ENCODE results near the gene TMIGD1.
"Not testable (repeated sequence)": the region's sequence is repeated elsewhere in the genome, so short reads cannot be mapped to it uniquely, and the experiment has no call there.

TMIGD1 gene

GRCh38 chr17:30357476-30357875 lies 23.6 kb upstream of the TMIGD1 start:
- H3K27ac ChIP-seq (ENCODE audit: low read length): no peak overlapping the region
- H3K9me3 ChIP-seq (ENCODE audit: control insufficient read depth in 1 of 2, low read length in 2 of 2): no peaks in the 10 kb centered on the region
- no peak overlapping the region for H3K4me3 ChIP-seq (ENCODE audit: low read depth in 1 of 2, low read length in 2 of 2)
- no peaks in the 10 kb centered on the region for H3K4me1 ChIP-seq (ENCODE audit: control insufficient read depth in 1 of 2, insufficient read depth in 2 of 2, low read length in 2 of 2)
- H3K27me3 ChIP-seq (ENCODE audit: low read depth, low read length): no peaks in the 10 kb centered on the region
- H3K36me3 ChIP-seq (ENCODE audit: control insufficient read depth in 1 of 2, insufficient read depth in 2 of 2, low read length in 2 of 2): no peaks in the 10 kb centered on the region

GRCh38 chr17:30354701-30355100 lies 20.8 kb upstream of the TMIGD1 start:
- H3K4me1 ChIP-seq (ENCODE audit: control insufficient read depth in 1 of 2, insufficient read depth in 2 of 2, low read length in 2 of 2): no peaks in the 10 kb centered on the region
- no peaks in the 10 kb centered on the region for H3K9me3 ChIP-seq (ENCODE audit: control insufficient read depth in 1 of 2, low read length in 2 of 2)
- no peak overlapping the region for H3K4me3 ChIP-seq (ENCODE audit: low read depth in 1 of 2, low read length in 2 of 2)
- H3K36me3 ChIP-seq (ENCODE audit: control insufficient read depth in 1 of 2, insufficient read depth in 2 of 2, low read length in 2 of 2): no peaks in the 10 kb centered on the region
- H3K27ac ChIP-seq (ENCODE audit: low read length): no peak overlapping the region
- no peaks in the 10 kb centered on the region for H3K27me3 ChIP-seq (ENCODE audit: low read depth, low read length)

GRCh38 chr17:30352240-30352814 lies 18.5 kb upstream of the TMIGD1 start:
- Histone ChIP-seq H3K4me1 (ENCODE audit: control insufficient read depth in 1 of 2, insufficient read depth in 2 of 2, low read length in 2 of 2) (no peaks in the 10 kb centered on the region), H3K4me3 (ENCODE audit: low read depth in 1 of 2, low read length in 2 of 2) (no peak overlapping the region), H3K9me3 (ENCODE audit: control insufficient read depth in 1 of 2, low read length in 2 of 2) (no peaks in the 10 kb centered on the region), H3K27ac (ENCODE audit: low read length) (no peak overlapping the region), H3K27me3 (ENCODE audit: low read depth, low read length) (no peaks in the 10 kb centered on the region), H3K36me3 (ENCODE audit: control insufficient read depth in 1 of 2, insufficient read depth in 2 of 2, low read length in 2 of 2) (no peaks in the 10 kb centered on the region)

- no peak overlapping the region for H3K4me3 ChIP-seq (ENCODE audit: low read depth in 1 of 2, low read length in 2 of 2)
- H3K4me1 ChIP-seq (ENCODE audit: control insufficient read depth in 1 of 2, insufficient read depth in 2 of 2, low read length in 2 of 2): no peaks in the 10 kb centered on the region
- H3K27me3 ChIP-seq (ENCODE audit: low read depth, low read length): no peaks in the 10 kb centered on the region
- no peaks in the 10 kb centered on the region for H3K36me3 ChIP-seq (ENCODE audit: control insufficient read depth in 1 of 2, insufficient read depth in 2 of 2, low read length in 2 of 2)
- H3K27ac ChIP-seq (ENCODE audit: low read length): no peak overlapping the region
- no peaks in the 10 kb centered on the region for H3K9me3 ChIP-seq (ENCODE audit: control insufficient read depth in 1 of 2, low read length in 2 of 2)
Observed at GRCh38 chr17:30351735-30352134, 17.9 kb upstream of the TMIGD1 start.

GRCh38 chr17:30351263-30351662 lies 17.4 kb upstream of the TMIGD1 start:
- not testable (repeated sequence) for H3K9me3 ChIP-seq (ENCODE audit: control insufficient read depth in 1 of 2, low read length in 2 of 2); H3K4me3 ChIP-seq (ENCODE audit: low read depth in 1 of 2, low read length in 2 of 2); H3K4me1 ChIP-seq (ENCODE audit: control insufficient read depth in 1 of 2, insufficient read depth in 2 of 2, low read length in 2 of 2); H3K27ac ChIP-seq (ENCODE audit: low read length); H3K36me3 ChIP-seq (ENCODE audit: control insufficient read depth in 1 of 2, insufficient read depth in 2 of 2, low read length in 2 of 2); H3K27me3 ChIP-seq (ENCODE audit: low read depth, low read length)

GRCh38 chr17:30349252-30349651 lies 15.4 kb upstream of the TMIGD1 start:
- Histone ChIP-seq H3K4me1 (ENCODE audit: control insufficient read depth in 1 of 2, insufficient read depth in 2 of 2, low read length in 2 of 2) (peaks cover 0 to 2% of the 10 kb centered on the region in 2 donors), H3K36me3 (ENCODE audit: control insufficient read depth in 1 of 2, insufficient read depth in 2 of 2, low read length in 2 of 2) (no peaks in the 10 kb centered on the region), H3K9me3 (ENCODE audit: control insufficient read depth in 1 of 2, low read length in 2 of 2) (no peaks in the 10 kb centered on the region), H3K27ac (ENCODE audit: low read length) (no peak overlapping the region), H3K27me3 (ENCODE audit: low read depth, low read length) (no peaks in the 10 kb centered on the region), H3K4me3 (ENCODE audit: low read depth in 1 of 2, low read length in 2 of 2) (no peak overlapping the region)

GRCh38 chr17:30347488-30347887 lies 13.6 kb upstream of the TMIGD1 start:
- H3K36me3 ChIP-seq (ENCODE audit: control insufficient read depth in 1 of 2, insufficient read depth in 2 of 2, low read length in 2 of 2): no peaks in the 10 kb centered on the region
- no peaks in the 10 kb centered on the region for H3K27me3 ChIP-seq (ENCODE audit: low read depth, low read length)
- no peak overlapping the region for H3K27ac ChIP-seq (ENCODE audit: low read length)
- no peak overlapping the region for H3K4me3 ChIP-seq (ENCODE audit: low read depth in 1 of 2, low read length in 2 of 2)
- H3K4me1 ChIP-seq (ENCODE audit: control insufficient read depth in 1 of 2, insufficient read depth in 2 of 2, low read length in 2 of 2): peaks cover 4 to 6% of the 10 kb centered on the region in 2 donors
- no peaks in the 10 kb centered on the region for H3K9me3 ChIP-seq (ENCODE audit: control insufficient read depth in 1 of 2, low read length in 2 of 2)

GRCh38 chr17:30346221-30346795 lies 12.5 kb upstream of the TMIGD1 start:
- Histone ChIP-seq H3K4me1 (ENCODE audit: control insufficient read depth in 1 of 2, insufficient read depth in 2 of 2, low read length in 2 of 2) (peaks cover 4 to 6% of the 10 kb centered on the region in 2 donors), H3K4me3 (ENCODE audit: low read depth in 1 of 2, low read length in 2 of 2) (no peak overlapping the region), H3K9me3 (ENCODE audit: control insufficient read depth in 1 of 2, low read length in 2 of 2) (no peaks in the 10 kb centered on the region), H3K27ac (ENCODE audit: low read length) (no peak overlapping the region), H3K27me3 (ENCODE audit: low read depth, low read length) (no peaks in the 10 kb centered on the region), H3K36me3 (ENCODE audit: control insufficient read depth in 1 of 2, insufficient read depth in 2 of 2, low read length in 2 of 2) (no peaks in the 10 kb centered on the region)

GRCh38 chr17:30345527-30346075 lies 11.7 kb upstream of the TMIGD1 start:
- Histone ChIP-seq H3K4me1 (ENCODE audit: control insufficient read depth in 1 of 2, insufficient read depth in 2 of 2, low read length in 2 of 2) (peaks cover 7 to 10% of the 10 kb centered on the region in 2 donors), H3K9me3 (ENCODE audit: control insufficient read depth in 1 of 2, low read length in 2 of 2) (no peaks in the 10 kb centered on the region), H3K4me3 (ENCODE audit: low read depth in 1 of 2, low read length in 2 of 2) (no peak overlapping the region), H3K36me3 (ENCODE audit: control insufficient read depth in 1 of 2, insufficient read depth in 2 of 2, low read length in 2 of 2) (no peaks in the 10 kb centered on the region), H3K27ac (ENCODE audit: low read length) (no peak overlapping the region), H3K27me3 (ENCODE audit: low read depth, low read length) (no peaks in the 10 kb centered on the region)

GRCh38 chr17:30345089-30345433 lies 11.2 kb upstream of the TMIGD1 start:
- Histone ChIP-seq H3K36me3 (ENCODE audit: control insufficient read depth in 1 of 2, insufficient read depth in 2 of 2, low read length in 2 of 2) (no peaks in the 10 kb centered on the region), H3K27ac (ENCODE audit: low read length) (peak overlapping the region; percentile 67), H3K27me3 (ENCODE audit: low read depth, low read length) (no peaks in the 10 kb centered on the region), H3K4me3 (ENCODE audit: low read depth in 1 of 2, low read length in 2 of 2) (no peak overlapping the region), H3K9me3 (ENCODE audit: control insufficient read depth in 1 of 2, low read length in 2 of 2) (no peaks in the 10 kb centered on the region), H3K4me1 (ENCODE audit: control insufficient read depth in 1 of 2, insufficient read depth in 2 of 2, low read length in 2 of 2) (peaks cover 12 to 15% of the 10 kb centered on the region in 2 donors)

- Histone ChIP-seq H3K36me3 (ENCODE audit: control insufficient read depth in 1 of 2, insufficient read depth in 2 of 2, low read length in 2 of 2) (no peaks in the 10 kb centered on the region), H3K4me3 (ENCODE audit: low read depth in 1 of 2, low read length in 2 of 2) (no peak overlapping the region), H3K27ac (ENCODE audit: low read length) (peak overlapping the region; percentile 67), H3K4me1 (ENCODE audit: control insufficient read depth in 1 of 2, insufficient read depth in 2 of 2, low read length in 2 of 2) (peaks cover 16 to 18% of the 10 kb centered on the region in 2 donors), H3K27me3 (ENCODE audit: low read depth, low read length) (no peaks in the 10 kb centered on the region), H3K9me3 (ENCODE audit: control insufficient read depth in 1 of 2, low read length in 2 of 2) (no peaks in the 10 kb centered on the region)
Observed at GRCh38 chr17:30344283-30345088, 10.6 kb upstream of the TMIGD1 start.
